Ovary (tissue), 3 donors: ENCODE data around the gene MPLKIP.
"Not testable (repeated sequence)": the region's sequence is repeated elsewhere in the genome, so short reads cannot be mapped to it uniquely, and the experiment has no call there.

Source experiments
- POLR2A ChIP-seq: fragments of 450-650 bp; IDR thresholded peaks from one replicate; pipeline ENCODE4 v1.6.1; 2017; ENCODE audit warnings: antibody characterized with exemption, mild to moderate bottlenecking, moderate library complexity
- TF ChIP-seq, protein P1 (sequence below), 3 donors: fragments of 450-650 bp in 2 of 3; fragments of 200-600 bp in 1 of 3; IDR thresholded peaks; one replicate each; pipeline versions ENCODE4 v1.5.1 to v1.8.0; 2016 to 2022; ENCODE audit warnings: antibody characterized with exemption in 3 of 3, mild to moderate bottlenecking in 1 of 3
- donor health status: DM: no; HTN: no; CAD: no.

DNA sequence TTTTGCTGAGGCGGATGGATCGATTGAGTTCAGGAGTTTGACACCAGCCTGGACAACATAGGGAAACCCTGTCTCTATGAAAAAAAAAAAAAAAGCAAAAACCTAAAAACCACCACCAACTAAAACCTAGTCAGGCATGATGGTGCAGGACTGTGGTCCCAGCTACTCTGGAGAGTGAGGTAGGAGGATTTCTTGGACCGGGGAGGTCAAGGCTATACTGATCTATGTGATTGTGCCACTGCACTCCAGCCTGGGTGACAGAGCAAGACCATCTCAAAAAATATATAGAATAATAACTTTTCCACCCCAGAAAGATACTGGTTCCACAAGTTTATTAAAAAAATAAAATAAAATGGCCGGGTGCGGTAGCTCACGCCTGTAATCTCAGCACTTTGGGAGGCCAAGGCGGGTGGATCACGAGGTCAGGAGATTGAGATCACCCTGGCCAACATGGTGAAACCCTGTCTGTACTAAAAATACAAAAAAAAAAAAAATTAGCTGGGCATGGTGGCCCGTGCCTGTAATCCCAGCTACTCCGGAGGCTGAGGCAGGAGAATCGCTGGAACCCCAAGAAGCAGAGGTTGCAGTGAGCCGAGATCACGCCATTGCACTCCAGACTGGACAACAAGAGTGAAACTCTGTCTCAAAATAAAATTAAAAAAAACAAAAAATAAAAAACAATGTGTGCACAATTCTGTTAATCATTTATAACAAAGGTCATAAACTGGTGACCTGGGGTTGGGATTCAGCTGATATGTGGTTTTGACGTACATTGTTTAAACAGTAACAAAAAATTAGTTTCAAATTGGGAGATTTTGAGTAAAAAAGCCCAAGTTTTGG, 12.1 kb downstream of the MPLKIP start:
- TF ChIP-seq, protein P1, sequence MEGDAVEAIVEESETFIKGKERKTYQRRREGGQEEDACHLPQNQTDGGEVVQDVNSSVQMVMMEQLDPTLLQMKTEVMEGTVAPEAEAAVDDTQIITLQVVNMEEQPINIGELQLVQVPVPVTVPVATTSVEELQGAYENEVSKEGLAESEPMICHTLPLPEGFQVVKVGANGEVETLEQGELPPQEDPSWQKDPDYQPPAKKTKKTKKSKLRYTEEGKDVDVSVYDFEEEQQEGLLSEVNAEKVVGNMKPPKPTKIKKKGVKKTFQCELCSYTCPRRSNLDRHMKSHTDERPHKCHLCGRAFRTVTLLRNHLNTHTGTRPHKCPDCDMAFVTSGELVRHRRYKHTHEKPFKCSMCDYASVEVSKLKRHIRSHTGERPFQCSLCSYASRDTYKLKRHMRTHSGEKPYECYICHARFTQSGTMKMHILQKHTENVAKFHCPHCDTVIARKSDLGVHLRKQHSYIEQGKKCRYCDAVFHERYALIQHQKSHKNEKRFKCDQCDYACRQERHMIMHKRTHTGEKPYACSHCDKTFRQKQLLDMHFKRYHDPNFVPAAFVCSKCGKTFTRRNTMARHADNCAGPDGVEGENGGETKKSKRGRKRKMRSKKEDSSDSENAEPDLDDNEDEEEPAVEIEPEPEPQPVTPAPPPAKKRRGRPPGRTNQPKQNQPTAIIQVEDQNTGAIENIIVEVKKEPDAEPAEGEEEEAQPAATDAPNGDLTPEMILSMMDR (IDR thresholded peaks at IDR 0.05), result not testable (repeated sequence)
- TF ChIP-seq POLR2A, result not testable (repeated sequence)
